A549 (cell line): ENCODE results near the gene TRIP10. TPM values are rescaled to one million over a fixed set of nuclear protein-coding genes. Genes with fewer than 3 reads are reported as not detected.

Source experiments
- ATAC-seq, 2 experiments: fragments of 200-7000 bp in 1 of 2; fragments of >200 bp in 1 of 2; cut with Nextera tagmentation in 1 of 2; cut with Tn5 transposase in 1 of 2; 3 replicates each; pipeline versions ENCODE4 v1.8.0 to v1.9.1; 2018 to 2020; ENCODE audit warnings: mild to moderate bottlenecking in 1 of 2, moderate library complexity in 1 of 2
- CTCF ChIA-PET: fragments of 300-600 bp; sonication (Branson Sonifier 250); formaldehyde crosslinking; extraction: SDS; loops from one replicate; lab custom pipeline; 2021; ENCODE audit warnings: antibody characterized with exemption, inconsistent platforms; lab: Yijun Ruan, JAX
- POLR2A ChIA-PET: fragments of 350-600 bp; formaldehyde crosslinking; extraction: SDS; loops from one replicate; lab custom pipeline; 2021; ENCODE audit warnings: antibody characterized with exemption, inconsistent platforms; lab: Yijun Ruan, JAX
- DNase-seq, 2 experiments: peaks; one replicate each; pipeline versions ENCODE4 v3.0.0 to v3.0.0-alpha.2; 2011 to 2016; ENCODE audit warnings: low read depth in 1 of 2, low spot score in 1 of 2
- FAIRE-seq: peaks from 2 replicates; lab custom pipeline; 2011; peaks lifted over from hg19 to GRCh38; lab: Jason Lieb, UNC
- H3K27ac ChIP-seq, 2 experiments: fragments of >200 bp; sonication (Bioruptor Twin); formaldehyde crosslinking; 3 replicates each; pipeline ENCODE4 v1.5.1; 2016 to 2017
- H3K4me1 ChIP-seq: fragments of >200 bp; sonication (Bioruptor Twin); formaldehyde crosslinking; 3 replicates; pipeline ENCODE4 v1.6.1; 2016
- H3K4me2 ChIP-seq: fragments of >200 bp; sonication (Bioruptor Twin); formaldehyde crosslinking; 3 replicates; pipeline ENCODE4 v1.6.1; 2016
- H3K4me3 ChIP-seq: fragments of >200 bp; sonication (Bioruptor Twin); formaldehyde crosslinking; 3 replicates; pipeline ENCODE4 v1.5.1; 2016
- H3K9me3 ChIP-seq: fragments of >200 bp; sonication (Bioruptor Twin); formaldehyde crosslinking; 3 replicates; pipeline ENCODE4 v1.6.1; 2016
- CBX2 ChIP-seq: fragments of 200-600 bp; sonication (generic); IDR thresholded peaks from 2 replicates; pipeline ENCODE4 v1.6.1; 2016; ENCODE audit warnings: low read depth, mild to moderate bottlenecking, borderline replicate concordance
- CHD4 ChIP-seq: fragments of 200-600 bp; sonication (generic); IDR thresholded peaks from 2 replicates; pipeline ENCODE4 v1.6.1; 2016; ENCODE audit warnings: antibody characterized with exemption, mild to moderate bottlenecking, borderline replicate concordance
- FOSB ChIP-seq: fragments of 250-450 bp; sonication (Bioruptor Pico); IDR thresholded peaks from 2 replicates; pipeline ENCODE4 v1.5.0; 2020; ENCODE audit warnings: mild to moderate bottlenecking, moderate library complexity
- HOXA7 ChIP-seq: fragments of 250-450 bp; sonication (Bioruptor Pico); IDR thresholded peaks from 2 replicates; pipeline ENCODE4 v1.5.0; 2020; ENCODE audit warnings: mild to moderate bottlenecking, moderate library complexity
- HOXB13 ChIP-seq: fragments of 250-450 bp; sonication (Bioruptor Pico); IDR thresholded peaks from 2 replicates; pipeline ENCODE4 v1.5.0; 2020; ENCODE audit warnings: low read depth, mild to moderate bottlenecking, moderate library complexity
- HOXB5 ChIP-seq: fragments of 250-450 bp; sonication (Bioruptor Pico); IDR thresholded peaks from 2 replicates; pipeline ENCODE4 v1.5.0; 2020; ENCODE audit warnings: mild to moderate bottlenecking, moderate library complexity
- KDM1A ChIP-seq: fragments of 200-600 bp; sonication (generic); IDR thresholded peaks from 2 replicates; pipeline ENCODE4 v1.6.1; 2016; ENCODE audit warnings: low read depth, mild to moderate bottlenecking
- MAFK ChIP-seq: fragments of 450-650 bp; IDR thresholded peaks from 2 replicates; pipeline ENCODE4 v1.6.1; 2014; ENCODE audit not compliant: partially characterized antibody
- PHF8 ChIP-seq: fragments of 200-600 bp; sonication (generic); IDR thresholded peaks from 2 replicates; pipeline ENCODE4 v1.6.1; 2016; ENCODE audit warnings: low read depth, mild to moderate bottlenecking, antibody characterized with exemption, moderate library complexity, borderline replicate concordance
- RAD21 ChIP-seq, 2 experiments: fragments of >200 bp in 1 of 2; sonication (Bioruptor Twin) in 1 of 2; formaldehyde crosslinking in 1 of 2; IDR thresholded peaks in 1 of 2; conservative IDR thresholded peaks in 1 of 2; 2 replicates in 1 of 2; 3 replicates in 1 of 2; pipeline ENCODE4 v1.6.1; 2012 to 2018; ENCODE audit warnings: inconsistent platforms in 1 of 2
- RFX5 ChIP-seq: fragments of 450-650 bp; IDR thresholded peaks from 2 replicates; pipeline ENCODE4 v1.7.1; 2014; ENCODE audit warnings: antibody characterized with exemption, mild to moderate bottlenecking, moderate library complexity
- SREBF2 ChIP-seq: fragments of 450-650 bp; IDR thresholded peaks from 2 replicates; pipeline ENCODE4 v1.6.1; 2014; ENCODE audit warnings: mild to moderate bottlenecking, moderate library complexity
- TFCP2L1 ChIP-seq: fragments of 250-450 bp; sonication (Bioruptor Pico); IDR thresholded peaks from 2 replicates; pipeline ENCODE4 v1.5.0; 2021; ENCODE audit warnings: mild to moderate bottlenecking
- TP53 ChIP-seq: fragments of 250-450 bp; sonication (Bioruptor Pico); IDR thresholded peaks from 2 replicates; pipeline ENCODE4 v1.5.0; 2021; ENCODE audit warnings: mild to moderate bottlenecking, moderate library complexity
- ZNF302 ChIP-seq: fragments of 250-450 bp; sonication (Bioruptor Pico); IDR thresholded peaks from 2 replicates; pipeline ENCODE4 v1.9.0; 2021; ENCODE audit warnings: inconsistent platforms, mild to moderate bottlenecking, moderate library complexity
- WGBS: methylation state at CpG from one replicate; pipeline ENCODE4 v1.1.6; 2017; ENCODE audit errors: missing lambda C conversion rate; 5-methylcytosine and 5-hydroxymethylcytosine counted together
- polyA plus RNA-seq, 4 experiments: library from polyadenylated mRNA; depleted of rRNA in 3 of 4; stranded (reverse); fragments of >200 nt; fragmentation: RNase III in 1 of 4; extraction: RNeasy Plus Mini Kit Qiagen cat#74134 plus additional on column Dnase treatment in 1 of 4; gene quantifications; 2 replicates in 3 of 4; 3 replicates in 1 of 4; pipeline ENCODE4 v1.2.3, GENCODE V29; 2011 to 2017
- TF ChIP-seq, protein P1 (sequence below): fragments of >200 bp; sonication (Bioruptor Twin); formaldehyde crosslinking; IDR thresholded peaks from 3 replicates; pipeline ENCODE4 v1.5.1; 2016
- TF ChIP-seq, protein P2 (sequence below): IDR thresholded peaks from 2 replicates; pipeline ENCODE4 v1.6.1; 2012; ENCODE audit warnings: low read depth, borderline replicate concordance
- TF ChIP-seq, protein P3 (sequence below): fragments of 250-450 bp; sonication (Bioruptor Pico); IDR thresholded peaks from 2 replicates; pipeline ENCODE4 v1.5.0; 2021; ENCODE audit warnings: mild to moderate bottlenecking, moderate library complexity, borderline replicate concordance
- TF ChIP-seq, protein P4 (sequence below): fragments of 200-600 bp; sonication (generic); IDR thresholded peaks from 2 replicates; pipeline ENCODE4 v1.6.1; 2016; ENCODE audit warnings: antibody characterized with exemption, mild to moderate bottlenecking, moderate library complexity
- TF ChIP-seq, protein P5 (sequence below): fragments of 150-350 bp; IDR thresholded peaks from 2 replicates; pipeline ENCODE4 v1.6.1; 2014; ENCODE audit warnings: low read depth, mild to moderate bottlenecking, low read length
- TF ChIP-seq, protein P6 (sequence below): fragments of >200 bp; sonication (Bioruptor Twin); formaldehyde crosslinking; IDR thresholded peaks from 3 replicates; pipeline ENCODE4 v1.6.1; 2016

TRIP10 gene
- polyA plus RNA-seq, 2 of the 4 experiments (the other 2 are of a cell fraction) = 39.2 to 60.9 TPM

DNA sequence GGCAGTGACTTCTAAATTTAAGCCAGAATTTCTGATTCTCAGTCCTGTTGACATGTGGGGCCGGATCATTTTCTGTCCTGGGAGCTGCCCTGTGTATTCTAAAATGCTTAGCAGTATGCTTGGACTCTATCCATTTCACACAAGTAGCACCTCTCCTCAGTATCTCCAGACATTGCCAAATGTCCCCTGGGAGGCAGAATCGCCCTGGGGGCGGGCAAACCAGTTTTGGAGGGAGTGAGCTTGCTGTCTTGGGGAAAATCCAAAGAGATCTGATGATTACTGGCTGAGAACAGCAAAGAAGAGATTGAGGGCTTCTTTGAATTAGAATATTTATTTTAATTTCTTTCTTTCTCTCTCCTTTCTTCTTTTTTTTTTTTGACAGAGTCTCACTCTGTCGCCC, 49.4 kb downstream of the TRIP10 start:
- TF ChIP-seq HOXB13 (no peak), ZNF302 (CRISPR knock-in tag) (no peak), SREBF2 (no peak), RAD21 (conservative IDR thresholded peaks at IDR 0.05 in 1 of 2, IDR thresholded peaks at IDR 0.05 in 1 of 2) (no peak), HOXB5 (CRISPR knock-in tag) (no peak), MAFK (no peak), KDM1A (no peak), PHF8 (no peak), RFX5 (no peak)
- TF ChIP-seq, protein P1, sequence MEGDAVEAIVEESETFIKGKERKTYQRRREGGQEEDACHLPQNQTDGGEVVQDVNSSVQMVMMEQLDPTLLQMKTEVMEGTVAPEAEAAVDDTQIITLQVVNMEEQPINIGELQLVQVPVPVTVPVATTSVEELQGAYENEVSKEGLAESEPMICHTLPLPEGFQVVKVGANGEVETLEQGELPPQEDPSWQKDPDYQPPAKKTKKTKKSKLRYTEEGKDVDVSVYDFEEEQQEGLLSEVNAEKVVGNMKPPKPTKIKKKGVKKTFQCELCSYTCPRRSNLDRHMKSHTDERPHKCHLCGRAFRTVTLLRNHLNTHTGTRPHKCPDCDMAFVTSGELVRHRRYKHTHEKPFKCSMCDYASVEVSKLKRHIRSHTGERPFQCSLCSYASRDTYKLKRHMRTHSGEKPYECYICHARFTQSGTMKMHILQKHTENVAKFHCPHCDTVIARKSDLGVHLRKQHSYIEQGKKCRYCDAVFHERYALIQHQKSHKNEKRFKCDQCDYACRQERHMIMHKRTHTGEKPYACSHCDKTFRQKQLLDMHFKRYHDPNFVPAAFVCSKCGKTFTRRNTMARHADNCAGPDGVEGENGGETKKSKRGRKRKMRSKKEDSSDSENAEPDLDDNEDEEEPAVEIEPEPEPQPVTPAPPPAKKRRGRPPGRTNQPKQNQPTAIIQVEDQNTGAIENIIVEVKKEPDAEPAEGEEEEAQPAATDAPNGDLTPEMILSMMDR = no peak
- TF ChIP-seq, protein P2, sequence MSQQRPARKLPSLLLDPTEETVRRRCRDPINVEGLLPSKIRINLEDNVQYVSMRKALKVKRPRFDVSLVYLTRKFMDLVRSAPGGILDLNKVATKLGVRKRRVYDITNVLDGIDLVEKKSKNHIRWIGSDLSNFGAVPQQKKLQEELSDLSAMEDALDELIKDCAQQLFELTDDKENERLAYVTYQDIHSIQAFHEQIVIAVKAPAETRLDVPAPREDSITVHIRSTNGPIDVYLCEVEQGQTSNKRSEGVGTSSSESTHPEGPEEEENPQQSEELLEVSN = no peak
- TF ChIP-seq, protein P3, sequence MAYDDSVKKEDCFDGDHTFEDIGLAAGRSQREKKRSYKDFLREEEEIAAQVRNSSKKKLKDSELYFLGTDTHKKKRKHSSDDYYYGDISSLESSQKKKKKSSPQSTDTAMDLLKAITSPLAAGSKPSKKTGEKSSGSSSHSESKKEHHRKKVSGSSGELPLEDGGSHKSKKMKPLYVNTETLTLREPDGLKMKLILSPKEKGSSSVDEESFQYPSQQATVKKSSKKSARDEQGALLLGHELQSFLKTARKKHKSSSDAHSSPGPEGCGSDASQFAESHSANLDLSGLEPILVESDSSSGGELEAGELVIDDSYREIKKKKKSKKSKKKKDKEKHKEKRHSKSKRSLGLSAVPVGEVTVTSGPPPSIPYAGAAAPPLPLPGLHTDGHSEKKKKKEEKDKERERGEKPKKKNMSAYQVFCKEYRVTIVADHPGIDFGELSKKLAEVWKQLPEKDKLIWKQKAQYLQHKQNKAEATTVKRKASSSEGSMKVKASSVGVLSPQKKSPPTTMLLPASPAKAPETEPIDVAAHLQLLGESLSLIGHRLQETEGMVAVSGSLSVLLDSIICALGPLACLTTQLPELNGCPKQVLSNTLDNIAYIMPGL = no peak
- TF ChIP-seq, all 56 proteins: peak for 0
- FAIRE-seq (no peak), ATAC-seq (no peak), DNase-seq (no peak)
- WGBS = 80% methylated on average over 4 of the region's 4 CpGs
- Histone ChIP-seq H3K27ac (no peak overlapping the region), H3K9me3 (no peaks in the 10 kb centered on the region), H3K4me2 (no peak overlapping the region), H3K4me1 (no peaks in the 10 kb centered on the region), H3K4me3 (no peak overlapping the region)
- ChIA-PET POLR2A (no interaction called here), CTCF (no interaction called here)

DNA sequence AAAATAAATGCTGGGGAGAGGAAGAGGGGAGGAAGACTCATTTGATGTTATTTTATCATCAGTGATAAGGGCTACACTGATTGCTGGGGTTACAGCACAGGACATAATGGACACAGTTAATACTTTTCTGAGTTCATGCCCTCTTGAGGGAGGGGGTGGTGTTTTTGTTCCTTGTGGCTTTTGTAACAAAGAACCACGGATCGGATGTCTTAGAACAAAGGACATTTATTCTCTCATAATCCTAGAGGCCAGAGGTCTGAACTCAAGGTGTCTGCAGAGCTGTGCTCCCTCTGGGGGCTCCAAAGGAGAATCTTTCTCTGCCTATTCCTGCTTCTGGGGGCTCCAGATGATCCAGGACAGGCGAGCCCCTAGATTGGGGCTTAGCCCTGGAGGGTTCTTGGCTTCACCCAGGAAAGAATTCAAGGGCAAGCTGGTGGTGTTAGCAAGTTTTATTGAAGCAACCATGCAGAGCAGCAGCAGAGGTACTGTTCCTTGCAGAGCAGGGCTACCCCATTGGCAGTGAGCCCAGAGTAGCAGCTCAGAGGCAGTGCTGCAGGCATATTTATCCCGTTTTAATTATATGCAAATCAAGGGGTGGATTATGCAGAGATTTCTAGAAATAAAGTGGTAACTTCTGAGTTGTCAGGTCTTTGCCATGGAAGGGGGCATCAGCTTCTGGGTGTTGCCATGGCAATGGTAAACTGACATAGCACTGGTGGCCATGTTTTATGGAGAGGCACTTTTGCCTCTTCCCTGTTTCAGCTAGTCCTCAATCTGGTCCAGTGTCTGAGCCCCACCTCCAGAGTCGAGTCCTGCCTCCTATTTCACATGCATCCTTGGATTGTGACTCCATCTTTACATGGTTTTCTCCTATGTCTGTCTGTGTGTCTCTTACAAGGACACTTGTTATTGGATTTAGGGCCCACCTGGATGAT, 51.0 kb downstream of the TRIP10 start:
- no peak overlapping the region for H3K4me2 ChIP-seq
- POLR2A ChIA-PET = interaction anchor here (1.5 kb wide), 1 partner anchor 10 kb away, joined by 4 read pairs; no protein-coding TSS in a partner anchor
- TF ChIP-seq, protein P4, sequence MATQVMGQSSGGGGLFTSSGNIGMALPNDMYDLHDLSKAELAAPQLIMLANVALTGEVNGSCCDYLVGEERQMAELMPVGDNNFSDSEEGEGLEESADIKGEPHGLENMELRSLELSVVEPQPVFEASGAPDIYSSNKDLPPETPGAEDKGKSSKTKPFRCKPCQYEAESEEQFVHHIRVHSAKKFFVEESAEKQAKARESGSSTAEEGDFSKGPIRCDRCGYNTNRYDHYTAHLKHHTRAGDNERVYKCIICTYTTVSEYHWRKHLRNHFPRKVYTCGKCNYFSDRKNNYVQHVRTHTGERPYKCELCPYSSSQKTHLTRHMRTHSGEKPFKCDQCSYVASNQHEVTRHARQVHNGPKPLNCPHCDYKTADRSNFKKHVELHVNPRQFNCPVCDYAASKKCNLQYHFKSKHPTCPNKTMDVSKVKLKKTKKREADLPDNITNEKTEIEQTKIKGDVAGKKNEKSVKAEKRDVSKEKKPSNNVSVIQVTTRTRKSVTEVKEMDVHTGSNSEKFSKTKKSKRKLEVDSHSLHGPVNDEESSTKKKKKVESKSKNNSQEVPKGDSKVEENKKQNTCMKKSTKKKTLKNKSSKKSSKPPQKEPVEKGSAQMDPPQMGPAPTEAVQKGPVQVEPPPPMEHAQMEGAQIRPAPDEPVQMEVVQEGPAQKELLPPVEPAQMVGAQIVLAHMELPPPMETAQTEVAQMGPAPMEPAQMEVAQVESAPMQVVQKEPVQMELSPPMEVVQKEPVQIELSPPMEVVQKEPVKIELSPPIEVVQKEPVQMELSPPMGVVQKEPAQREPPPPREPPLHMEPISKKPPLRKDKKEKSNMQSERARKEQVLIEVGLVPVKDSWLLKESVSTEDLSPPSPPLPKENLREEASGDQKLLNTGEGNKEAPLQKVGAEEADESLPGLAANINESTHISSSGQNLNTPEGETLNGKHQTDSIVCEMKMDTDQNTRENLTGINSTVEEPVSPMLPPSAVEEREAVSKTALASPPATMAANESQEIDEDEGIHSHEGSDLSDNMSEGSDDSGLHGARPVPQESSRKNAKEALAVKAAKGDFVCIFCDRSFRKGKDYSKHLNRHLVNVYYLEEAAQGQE = no peak
- TF ChIP-seq FOSB (CRISPR knock-in tag) (no peak), TP53 (CRISPR knock-in tag) (no peak), TFCP2L1 (CRISPR knock-in tag) (no peak), CHD4 (no peak), CBX2 (no peak), HOXA7 (CRISPR knock-in tag) (no peak)
- TF ChIP-seq, protein P5, sequence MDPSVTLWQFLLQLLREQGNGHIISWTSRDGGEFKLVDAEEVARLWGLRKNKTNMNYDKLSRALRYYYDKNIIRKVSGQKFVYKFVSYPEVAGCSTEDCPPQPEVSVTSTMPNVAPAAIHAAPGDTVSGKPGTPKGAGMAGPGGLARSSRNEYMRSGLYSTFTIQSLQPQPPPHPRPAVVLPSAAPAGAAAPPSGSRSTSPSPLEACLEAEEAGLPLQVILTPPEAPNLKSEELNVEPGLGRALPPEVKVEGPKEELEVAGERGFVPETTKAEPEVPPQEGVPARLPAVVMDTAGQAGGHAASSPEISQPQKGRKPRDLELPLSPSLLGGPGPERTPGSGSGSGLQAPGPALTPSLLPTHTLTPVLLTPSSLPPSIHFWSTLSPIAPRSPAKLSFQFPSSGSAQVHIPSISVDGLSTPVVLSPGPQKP = no peak
- TF ChIP-seq, protein P3 = no peak
- TF ChIP-seq, protein P6, sequence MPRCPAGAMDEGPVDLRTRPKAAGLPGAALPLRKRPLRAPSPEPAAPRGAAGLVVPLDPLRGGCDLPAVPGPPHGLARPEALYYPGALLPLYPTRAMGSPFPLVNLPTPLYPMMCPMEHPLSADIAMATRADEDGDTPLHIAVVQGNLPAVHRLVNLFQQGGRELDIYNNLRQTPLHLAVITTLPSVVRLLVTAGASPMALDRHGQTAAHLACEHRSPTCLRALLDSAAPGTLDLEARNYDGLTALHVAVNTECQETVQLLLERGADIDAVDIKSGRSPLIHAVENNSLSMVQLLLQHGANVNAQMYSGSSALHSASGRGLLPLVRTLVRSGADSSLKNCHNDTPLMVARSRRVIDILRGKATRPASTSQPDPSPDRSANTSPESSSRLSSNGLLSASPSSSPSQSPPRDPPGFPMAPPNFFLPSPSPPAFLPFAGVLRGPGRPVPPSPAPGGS = no peak

More for the DNA sequence above, 51.0 kb downstream of the TRIP10 start:
- DNase-seq = no peak
- CTCF ChIA-PET = interaction anchor here (1.7 kb wide), 2 partner anchors 53 to 73 kb away, joined by 4 to 5 read pairs; partner anchors contain the start of gene GPR108
- Histone ChIP-seq H3K9me3 (peaks cover 4% of the 10 kb centered on the region; the same call in 1 of the 3 replicates), H3K4me1 (no peaks in the 10 kb centered on the region), H3K27ac (0 out of 6 replicates have a peak overlapping the region, but pooled peaks of 1 of the 2 experiments have one; percentile 38), H3K4me3 (no peak overlapping the region)
- no peak for FAIRE-seq
- no peak for ATAC-seq
- 27% methylated on average over 5 of the region's 5 CpGs for WGBS
